ENCODE data around the gene ZNF23.

GRCh38 chr16:71479420-71479819 is 17.4 kb upstream of the ZNF23 start:
- TF ChIP-seq CTCF (IDR thresholded peaks at IDR 0.05) (no peak), EP300 (IDR thresholded peaks at IDR 0.05) (no peak)
